AML-193 (cell line): ENCODE measurements around the gene NBPF1.
"Not testable (repeated sequence)": the region's sequence is repeated elsewhere in the genome, so short reads cannot be mapped to it uniquely, and the experiment has no call there.

Source experiments
- DNase-seq, 2 experiments: peaks; one replicate each; lab custom pipeline; 2025; lab: John Stamatoyannopoulos, UW

NBPF1 gene

DNA sequence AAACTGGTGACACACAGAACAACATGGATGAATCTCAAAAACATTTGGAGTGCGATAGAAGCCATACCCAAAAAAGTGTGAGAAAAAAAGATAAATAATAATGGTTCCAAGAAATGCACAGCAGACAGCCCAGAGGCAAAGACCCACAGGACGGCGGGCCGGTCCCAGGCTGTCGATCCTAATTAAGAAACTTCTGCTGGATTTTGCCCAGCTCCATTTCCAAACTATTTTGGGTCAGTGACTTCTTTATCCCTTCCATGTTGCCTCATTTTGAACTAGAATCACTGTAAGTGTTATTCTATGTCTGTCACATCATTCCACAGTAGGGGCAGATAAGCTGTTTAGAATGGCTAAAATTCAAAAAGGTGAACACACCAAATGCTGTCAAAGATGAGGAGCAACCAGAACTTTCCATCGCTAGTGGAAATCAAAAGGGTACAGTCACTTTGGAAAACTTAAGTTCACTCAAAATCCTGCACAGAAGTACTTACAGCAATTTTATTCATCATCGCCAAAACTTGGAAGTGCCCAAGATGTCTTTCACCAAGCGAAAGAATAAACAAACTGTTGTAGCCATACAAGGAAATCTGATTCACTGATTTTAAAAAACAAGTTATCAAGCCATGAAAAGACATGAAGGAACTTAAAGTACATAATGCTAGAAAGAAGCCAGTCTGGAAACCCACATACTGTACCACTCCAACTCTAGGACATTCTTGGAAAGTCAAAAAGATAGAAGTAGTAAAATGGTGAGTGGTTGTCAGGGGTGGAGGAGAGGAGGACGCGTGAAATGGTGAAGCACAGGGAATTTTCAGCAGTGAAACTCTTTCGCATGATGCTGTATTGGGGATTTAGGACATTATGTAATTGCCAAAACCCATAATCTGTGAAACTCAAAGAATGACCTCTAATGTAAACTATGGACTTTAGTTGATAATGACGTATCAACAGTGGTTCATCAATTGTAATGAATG, 7.5 kb downstream of the NBPF1 start:
- no peak for DNase-seq

DNA sequence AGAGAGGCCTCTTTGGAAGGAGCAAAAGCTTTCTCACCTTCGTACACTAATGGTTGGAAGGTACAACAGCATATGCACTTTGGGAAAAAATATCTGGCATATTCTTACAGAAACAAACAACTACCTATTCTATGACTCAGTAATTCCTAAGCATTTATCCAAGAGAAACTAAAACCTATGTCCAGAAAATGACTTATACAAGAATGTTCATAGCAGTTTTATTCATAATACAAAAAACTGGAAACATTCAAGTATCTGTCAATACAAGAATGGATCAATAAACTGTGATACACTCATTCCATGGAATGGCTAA, 8.2 kb downstream of the NBPF1 start:
- DNase-seq: no peak

DNA sequence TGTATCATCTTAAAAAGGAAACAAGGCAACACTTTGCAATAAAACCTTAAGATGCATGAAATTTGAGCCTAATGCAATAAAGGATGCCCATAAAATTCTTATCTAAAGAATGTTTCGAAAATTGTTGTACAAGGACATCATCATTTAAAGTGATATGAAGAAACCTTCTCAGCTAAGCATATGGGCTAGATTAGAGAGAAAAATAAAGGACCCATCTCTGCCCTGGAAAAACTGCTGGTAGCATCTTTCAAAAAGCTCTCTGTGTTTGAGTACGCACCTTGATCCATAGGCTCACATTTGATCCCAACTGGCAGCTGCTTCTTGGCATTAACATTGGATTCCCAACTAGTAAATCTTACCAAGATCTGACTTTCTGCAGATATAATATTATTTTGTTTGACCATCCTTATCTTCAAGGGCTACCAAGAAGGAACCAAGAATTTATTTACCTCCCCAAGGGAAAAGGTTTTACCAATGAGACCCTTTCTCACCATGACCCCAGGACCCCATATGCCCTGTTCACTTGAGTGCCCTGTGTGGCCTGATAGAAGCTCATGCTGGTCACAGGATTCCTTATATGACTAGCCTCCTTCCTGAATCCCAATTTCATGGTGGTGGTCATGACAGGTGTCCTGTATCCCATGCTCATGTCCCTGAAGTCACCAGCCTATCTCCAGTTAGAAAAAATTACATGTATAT, 8.7 kb downstream of the NBPF1 start:
- not testable (repeated sequence) for DNase-seq

DNA sequence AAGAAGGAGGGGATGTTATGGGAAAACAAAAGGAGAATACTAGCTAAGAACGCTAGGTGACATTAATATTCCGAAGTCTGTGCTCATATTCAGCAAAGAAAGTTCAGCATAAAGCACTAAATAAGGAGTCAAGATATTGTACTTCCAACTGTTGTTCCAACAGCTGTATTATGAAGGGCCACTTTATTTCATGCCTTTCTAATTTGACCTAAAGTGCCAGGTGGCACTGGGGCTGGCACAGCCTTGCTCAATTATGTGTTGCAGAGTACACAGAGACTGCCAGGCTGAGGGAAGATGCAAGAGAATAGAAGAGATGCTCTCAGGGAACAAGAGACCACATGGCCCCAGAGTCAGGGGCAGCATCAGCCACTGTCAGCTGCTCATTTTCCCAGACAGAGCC, 9.7 kb downstream of the NBPF1 start:
- not testable (repeated sequence) for DNase-seq

DNA sequence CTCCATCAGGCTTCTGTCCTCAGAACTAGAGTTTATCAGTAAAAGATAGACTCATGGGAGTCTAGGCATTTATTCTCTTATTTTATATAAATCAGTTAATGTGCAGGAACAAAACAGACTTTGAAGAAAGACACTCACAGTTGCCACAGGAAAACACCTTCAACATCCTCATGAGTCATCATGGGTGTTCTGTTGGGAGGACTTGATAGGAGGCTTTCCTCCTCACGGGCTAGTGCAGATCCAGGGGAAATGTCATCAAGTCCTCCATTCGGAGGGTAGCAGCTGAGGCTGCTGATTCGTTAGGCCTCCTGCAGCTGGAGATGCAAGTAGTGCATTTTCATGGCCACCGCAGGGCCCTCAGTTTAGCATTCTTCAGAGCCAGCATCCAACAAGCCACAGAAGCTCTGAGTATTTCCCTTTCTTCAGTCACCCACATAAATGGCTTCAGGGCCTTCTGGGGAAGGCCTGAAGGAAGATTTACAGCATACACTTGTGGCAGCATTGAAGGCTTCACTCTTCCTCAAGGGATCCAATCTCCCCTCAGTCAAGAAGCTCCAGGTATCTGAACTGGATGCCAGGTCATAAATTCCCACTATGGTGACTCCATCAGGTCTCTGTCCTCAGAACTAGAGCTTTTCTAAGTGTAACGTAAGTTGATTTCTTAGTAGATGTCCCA, 10.9 kb downstream of the NBPF1 start:
- DNase-seq: not testable (repeated sequence)

DNA sequence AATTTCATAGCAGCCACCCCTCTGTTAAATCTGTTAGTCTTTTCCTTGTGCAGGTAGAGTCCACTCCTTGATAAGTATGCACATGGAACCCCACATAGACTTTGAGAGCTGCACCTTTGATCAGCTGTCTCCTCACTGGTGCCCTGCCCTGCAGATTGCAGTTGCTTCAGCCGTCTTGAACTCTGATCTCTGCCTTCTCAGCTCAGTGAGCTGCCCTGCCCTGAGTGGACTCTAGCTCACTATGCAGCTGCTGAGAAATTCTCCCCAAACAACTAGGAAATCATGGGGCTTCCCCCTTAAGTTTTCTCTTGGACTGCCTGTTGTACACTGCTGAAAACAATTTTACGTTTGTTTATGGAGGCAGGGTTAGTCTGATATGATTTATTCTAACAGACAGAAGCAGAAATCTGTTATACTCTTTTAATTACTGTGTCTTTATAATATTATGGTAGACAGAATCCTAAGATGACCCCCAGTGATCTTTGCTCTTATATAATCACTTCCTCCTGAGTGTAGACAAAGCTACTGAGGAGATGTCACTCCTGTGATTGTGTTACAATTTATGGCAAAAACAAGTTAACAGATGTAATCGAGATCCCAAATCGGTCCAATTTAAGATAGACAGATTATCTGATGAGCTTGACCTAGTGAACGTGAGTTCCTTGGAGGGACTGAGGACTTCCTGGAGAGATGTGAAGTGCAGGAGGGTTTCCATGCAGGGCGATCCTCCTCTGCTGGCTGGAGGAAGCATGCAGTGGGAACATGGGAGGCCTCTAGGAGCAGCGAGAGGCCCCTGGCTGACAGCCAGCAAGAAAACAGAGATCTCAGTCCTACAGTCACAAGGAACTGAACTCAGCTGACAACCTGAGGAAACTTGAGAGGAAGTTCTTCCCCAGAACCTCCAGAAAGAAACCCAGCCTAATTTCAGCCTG, 12.2 kb downstream of the NBPF1 start:
- not testable (repeated sequence) for DNase-seq

DNA sequence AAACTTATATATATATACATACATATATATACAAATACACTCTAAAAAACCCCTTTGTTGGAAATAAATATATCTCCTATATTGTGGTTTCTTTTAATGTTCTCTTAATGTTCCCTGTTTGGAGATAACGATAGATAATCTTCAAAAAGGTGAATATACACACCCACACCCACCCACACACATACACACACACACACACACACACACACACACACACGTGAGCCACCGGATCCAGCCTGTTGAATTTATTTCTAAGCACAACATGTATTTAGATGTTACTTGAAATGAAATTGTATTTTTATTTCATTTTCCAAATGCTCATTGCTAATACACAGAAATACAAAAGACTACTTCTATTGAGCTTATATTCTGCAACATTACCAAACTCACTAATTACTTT, 14.0 kb downstream of the NBPF1 start:
- not testable (repeated sequence) for DNase-seq

DNA sequence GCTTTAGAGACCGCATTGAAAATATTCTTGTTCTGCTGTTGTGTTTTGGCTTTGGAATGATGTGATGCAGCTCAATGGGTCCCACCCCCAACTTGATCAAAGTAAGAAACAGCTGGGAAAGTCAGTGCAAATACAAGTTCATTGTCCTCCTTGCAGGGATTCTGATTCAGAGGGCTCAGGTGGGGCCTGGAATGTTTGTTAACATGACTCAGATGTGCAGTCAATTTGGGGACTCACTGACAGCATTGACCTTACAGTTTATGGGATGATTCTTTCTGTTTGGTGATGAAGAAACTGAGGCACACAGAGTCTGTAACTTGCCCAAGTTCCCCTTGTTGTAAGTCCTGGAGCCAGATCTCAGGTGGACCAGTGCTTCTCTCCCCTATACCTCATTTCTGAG, 18.1 kb downstream of the NBPF1 start:
- not testable (repeated sequence) for DNase-seq

DNA sequence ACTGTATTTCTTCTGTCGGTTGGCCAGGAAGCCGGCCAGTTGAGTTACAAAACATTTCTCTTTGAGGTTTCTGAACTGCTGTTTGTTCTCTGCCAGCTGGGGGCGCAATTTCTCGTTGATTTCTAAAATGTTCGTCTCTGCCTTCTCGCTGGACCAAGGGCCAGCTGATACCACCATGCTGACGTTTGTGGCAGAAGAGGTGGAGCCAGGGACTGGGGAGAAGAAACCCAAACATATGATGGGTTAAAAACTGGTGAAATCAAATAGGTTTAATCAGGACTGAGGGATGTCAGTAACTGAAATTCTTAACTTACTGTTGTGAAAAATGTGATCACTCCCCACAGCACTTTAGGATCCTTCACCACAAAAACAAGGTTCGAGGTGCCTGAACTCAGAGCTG, 21.5 kb downstream of the NBPF1 start:
- not testable (repeated sequence) for DNase-seq

DNA sequence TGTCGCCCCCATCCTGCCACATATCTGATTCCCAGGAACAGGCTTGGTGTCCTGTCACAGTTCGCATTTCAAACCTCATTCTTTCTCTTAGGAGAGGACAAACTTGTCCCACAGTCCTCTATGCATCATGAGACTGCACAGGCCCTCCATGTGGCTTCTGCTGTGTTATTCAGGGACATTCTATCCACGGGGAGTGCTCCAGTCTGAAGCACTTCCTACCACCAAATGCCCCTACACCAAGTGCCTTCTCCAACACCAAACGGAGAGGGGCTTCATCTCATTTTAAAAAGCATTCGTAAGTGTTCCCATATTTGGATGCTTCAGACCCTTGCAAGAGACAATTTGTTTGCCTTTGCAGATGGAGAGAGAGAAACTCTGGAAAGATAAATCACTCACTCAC, 25.3 kb downstream of the NBPF1 start:
- DNase-seq: not testable (repeated sequence)

DNA sequence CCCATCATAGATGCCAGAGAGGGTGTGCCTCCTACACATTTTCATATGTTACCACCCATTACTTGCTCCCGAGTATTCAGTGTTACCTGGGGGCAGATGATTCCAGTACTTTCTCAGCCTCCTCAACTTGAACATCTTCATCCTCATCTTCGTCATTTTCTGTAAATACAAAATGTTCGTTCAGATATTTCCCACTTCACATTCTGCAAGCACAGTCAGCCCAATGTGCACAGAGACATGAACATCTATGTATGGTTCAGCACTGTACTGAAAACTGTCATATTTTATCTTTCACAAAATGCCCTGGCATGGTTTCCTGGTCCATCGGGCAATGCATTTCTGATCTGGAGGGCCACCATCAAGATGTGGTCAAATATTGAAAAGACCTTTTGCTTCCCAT, 25.7 kb downstream of the NBPF1 start:
- DNase-seq: not testable (repeated sequence)

DNA sequence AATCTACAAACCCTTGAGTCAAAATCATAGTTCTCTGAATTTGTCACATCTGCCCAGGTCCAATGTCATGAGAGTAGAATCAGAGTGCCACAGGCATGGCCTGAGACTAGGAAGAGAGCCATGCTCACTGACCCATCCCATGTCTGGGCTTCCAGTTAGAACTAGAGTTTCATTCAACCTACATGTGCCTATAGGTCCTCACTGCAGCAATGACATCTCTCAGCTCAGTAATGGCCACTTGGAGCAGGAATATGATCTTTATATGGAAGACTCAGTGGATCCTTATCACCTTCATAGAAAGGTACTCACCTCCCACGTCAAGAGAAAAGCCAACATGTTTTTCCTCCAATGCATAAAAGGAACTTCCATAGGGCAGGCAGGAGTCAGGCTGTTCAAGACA, 48.0 kb downstream of the NBPF1 start:
- not testable (repeated sequence) for DNase-seq

DNA sequence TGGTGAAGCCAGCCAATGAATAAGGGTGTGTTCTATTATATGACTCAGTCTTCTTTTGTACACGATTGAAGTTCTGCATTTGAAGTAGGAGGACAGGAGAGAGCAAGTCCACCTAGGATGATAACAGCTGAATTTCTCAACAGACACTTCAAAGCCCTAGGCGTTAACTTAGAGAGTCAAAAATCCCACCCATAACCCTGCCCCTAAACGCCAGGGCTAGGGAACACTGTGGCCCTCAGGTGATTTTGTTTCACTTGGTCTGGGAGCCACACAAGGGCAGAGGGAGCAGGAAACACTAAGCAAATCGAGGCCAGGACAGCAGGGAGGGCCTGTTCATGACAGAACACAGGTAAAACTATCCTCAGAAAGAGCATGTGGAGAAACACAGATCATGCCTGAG, 52.3 kb downstream of the NBPF1 start:
- DNase-seq: not testable (repeated sequence)

DNA sequence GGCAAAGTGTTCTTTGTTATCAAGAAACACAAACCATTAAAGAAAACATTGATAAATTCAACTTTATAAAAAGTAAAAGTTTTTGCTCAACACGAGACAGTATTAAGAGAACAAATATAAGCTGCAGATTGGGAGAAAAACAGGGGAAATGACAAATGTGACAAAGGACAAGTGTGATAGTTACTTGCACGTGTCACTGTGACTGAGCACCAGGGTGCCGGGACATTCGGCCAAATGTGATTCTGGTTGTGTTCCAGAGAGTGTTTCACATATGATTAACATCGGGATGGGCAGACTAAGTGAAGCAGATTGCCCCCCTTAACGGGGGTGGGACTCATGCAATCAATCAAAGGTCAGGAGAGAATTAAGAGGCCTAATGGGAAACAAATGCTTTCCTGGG, 52.9 kb downstream of the NBPF1 start:
- DNase-seq: not testable (repeated sequence)

DNA sequence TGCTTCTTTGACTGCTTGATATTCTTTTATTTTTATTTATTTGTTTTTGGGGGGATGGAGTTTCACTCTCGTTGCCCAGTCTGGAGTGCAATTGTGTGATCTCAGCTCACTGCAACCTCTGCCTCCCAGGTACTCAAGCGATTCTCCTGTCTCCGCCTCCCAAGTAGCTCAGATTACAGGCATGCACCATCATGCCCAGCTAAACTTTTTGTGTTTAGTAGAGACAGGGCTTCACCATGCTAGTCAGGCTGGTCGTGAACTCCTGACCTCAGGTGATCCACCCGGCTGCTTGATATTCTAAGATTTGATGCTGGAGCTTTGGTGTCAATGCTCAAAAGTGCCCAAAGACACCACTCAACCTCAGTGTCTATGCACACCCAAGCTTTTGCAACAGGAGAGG, 53.7 kb downstream of the NBPF1 start:
- not testable (repeated sequence) for DNase-seq

DNA sequence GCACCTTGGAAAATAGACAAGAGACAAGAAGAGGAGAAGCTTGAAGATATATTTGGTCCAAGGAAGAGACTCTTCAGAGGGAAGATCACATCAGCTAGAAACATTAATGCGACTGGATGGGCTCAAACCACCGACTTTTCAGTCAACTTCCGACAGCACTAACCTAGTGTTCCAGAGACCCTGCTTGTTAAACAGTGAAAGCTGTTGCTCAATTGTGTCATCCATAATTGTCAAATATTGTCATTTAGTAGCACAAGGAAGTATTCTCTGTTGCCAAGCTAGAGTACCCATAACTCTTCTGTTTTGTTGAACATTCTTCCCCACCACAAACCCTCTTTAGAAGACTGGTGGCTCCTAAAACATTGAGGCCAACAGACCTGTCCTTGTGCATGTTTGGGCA, 56.3 kb downstream of the NBPF1 start:
- DNase-seq: not testable (repeated sequence)

DNA sequence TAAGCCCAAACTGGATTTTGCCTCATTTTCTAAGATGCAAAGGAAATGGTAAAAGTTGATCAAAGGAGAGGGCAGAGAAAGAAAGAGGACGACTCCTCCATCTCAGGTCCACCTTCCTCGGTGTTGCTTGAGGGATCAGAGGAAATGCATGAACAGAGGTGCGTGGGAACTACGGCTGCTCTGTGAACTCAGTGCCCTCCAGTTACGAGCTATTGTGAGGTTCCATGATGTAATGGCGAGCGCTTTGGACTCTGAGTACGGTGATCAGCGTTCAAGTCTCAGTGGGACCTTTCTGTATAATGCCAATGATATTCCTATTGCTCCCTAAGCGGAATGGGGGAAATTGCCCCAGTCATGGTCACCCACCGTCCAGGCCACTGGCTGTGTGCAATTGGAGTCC, 60.1 kb downstream of the NBPF1 start:
- not testable (repeated sequence) for DNase-seq

DNA sequence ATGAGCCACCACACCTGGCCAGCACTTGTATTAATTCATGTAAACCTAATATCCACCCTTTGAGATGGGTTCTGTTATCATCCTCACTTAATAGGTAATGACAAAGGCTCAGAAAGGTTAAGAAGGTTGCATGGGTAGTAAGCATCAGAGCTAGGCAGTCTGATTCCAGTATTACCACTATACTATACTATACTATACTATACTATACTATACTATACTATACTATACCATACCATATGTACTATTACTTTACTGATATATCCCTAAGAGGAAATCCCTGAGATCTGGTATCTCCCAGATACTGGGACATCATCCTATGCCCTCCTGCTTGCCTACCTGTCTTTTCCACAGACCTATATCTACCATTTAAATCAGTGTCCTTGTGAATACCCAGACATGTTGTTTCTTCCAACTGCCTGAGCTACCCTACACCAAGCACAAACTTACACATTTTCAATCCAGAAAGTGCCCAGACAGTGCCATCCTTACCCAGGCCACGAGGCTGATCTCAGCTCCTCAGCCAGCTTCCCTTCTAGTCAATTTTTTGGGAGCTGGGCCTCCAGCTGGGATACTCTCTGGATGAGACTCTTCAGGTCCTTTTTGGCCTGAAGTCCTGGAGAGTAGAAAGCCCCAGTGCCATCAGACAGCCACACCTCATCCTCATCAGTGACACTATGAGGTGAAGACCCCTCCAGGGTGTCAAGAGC, 63.0 kb downstream of the NBPF1 start:
- DNase-seq: not testable (repeated sequence)

DNA sequence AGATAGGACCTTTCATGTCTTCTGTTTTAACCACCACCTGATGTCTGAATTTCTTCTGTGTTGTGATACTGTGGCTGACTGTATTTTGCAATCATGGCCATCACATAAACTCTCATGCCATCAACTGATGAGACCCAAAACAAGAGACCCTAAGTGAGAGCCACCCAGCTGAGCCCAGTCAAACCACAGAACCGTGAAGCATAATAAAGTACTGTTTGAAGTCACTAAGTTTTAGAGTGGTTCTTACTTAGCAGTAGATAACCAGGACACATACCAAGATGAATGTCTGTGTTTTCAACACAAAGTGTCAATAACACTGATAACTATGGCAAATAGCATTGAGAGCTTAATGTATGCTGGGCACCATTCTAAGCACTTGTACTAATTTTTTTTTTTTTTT, 63.8 kb downstream of the NBPF1 start:
- DNase-seq: not testable (repeated sequence)

DNA sequence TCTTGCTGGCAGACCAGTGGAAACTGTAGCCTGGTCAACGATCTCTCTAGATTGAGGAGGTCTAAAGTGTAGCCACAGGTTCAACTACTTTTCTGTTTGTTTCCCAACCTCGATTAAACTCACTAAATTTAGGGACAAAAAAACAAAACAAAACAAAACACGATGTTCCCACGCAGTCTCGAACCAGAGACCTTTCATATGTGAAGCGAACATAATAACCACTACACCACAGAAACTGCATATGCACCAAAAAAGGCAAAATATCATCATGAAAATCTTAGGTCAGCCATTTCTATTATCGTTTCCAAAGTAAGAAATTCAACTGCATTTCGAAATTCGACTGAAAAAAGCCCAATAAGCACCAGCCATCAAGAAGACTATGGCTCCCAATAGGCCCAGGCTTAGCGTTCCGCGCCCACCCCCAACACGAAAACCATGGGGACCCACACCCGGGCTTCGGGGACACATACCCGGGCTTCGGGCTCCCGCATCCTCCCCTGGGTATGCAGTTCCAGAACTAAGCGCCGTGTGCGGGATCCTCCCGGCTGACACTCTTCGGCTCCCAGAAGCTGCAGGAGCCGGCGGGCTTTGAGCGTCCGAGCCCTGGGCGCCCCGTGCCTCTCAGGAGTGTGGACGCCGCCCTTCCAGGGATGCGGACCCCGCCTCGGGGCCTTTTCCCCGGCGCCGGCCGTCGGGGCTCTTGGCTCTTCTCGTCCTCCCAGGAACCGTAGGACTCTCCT, 65.7 kb downstream of the NBPF1 start:
- DNase-seq: not testable (repeated sequence)
